Uterus (tissue), 2 donors: ENCODE data around the gene PTPN14.

Experiments used
- POLR2A ChIP-seq, 2 donors: fragments of 450-650 bp; IDR thresholded peaks; one replicate each; pipeline ENCODE4 v1.6.1; 2016; ENCODE audit warnings: antibody characterized with exemption in 2 of 2, mild to moderate bottlenecking in 1 of 2, moderate library complexity in 1 of 2
- TF ChIP-seq, protein P1 (sequence below), 4 experiments: fragments of 200-600 bp in 2 of 4; fragments of 450-650 bp in 2 of 4; sonication (generic) in 2 of 4; IDR thresholded peaks; one replicate each; pipeline ENCODE4 v1.5.1; 2016 to 2019; ENCODE audit warnings: antibody characterized with exemption in 4 of 4, mild to moderate bottlenecking in 2 of 4, moderate library complexity in 1 of 4

DNA sequence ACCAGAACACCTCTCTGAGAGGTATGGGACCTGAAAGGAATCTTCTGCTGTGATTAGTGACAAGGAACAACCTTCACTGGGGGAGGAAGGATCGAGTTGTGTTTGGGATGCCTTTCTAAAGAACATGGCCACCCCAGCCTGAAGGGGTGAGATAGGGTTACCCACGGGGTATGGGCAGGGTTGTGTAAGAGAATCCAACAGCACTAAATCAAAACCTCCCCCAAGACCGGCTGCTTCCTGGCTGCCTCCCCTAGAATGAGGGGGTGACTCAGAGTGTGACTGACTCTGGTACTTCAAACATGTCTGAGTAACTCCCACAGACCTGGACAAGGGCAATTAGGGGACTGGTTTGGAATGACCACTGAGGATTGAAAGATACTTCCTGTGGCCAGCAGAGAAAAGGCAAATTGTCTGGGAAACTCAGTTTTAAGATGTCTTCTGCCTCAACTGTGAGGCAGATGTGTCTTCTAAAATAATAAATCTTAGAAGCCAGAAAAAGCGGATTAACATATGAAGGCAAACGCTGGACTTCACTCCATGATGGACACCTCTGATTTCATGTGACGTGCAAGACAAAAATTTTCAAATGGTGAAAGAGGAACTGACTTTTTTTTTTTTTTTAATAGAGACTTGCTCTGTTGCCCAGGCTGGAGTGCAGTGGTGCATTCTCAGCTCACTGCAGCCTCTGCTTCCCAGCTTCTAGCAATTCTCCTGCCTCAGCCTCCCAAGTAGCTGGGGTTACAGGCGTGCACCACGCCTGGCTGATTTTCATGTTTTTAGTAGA, 6.7 kb upstream of the PTPN14 start:
- no peak for TF ChIP-seq POLR2A (IDR thresholded peaks at IDR 0.05)
- TF ChIP-seq, protein P1, sequence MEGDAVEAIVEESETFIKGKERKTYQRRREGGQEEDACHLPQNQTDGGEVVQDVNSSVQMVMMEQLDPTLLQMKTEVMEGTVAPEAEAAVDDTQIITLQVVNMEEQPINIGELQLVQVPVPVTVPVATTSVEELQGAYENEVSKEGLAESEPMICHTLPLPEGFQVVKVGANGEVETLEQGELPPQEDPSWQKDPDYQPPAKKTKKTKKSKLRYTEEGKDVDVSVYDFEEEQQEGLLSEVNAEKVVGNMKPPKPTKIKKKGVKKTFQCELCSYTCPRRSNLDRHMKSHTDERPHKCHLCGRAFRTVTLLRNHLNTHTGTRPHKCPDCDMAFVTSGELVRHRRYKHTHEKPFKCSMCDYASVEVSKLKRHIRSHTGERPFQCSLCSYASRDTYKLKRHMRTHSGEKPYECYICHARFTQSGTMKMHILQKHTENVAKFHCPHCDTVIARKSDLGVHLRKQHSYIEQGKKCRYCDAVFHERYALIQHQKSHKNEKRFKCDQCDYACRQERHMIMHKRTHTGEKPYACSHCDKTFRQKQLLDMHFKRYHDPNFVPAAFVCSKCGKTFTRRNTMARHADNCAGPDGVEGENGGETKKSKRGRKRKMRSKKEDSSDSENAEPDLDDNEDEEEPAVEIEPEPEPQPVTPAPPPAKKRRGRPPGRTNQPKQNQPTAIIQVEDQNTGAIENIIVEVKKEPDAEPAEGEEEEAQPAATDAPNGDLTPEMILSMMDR (IDR thresholded peaks at IDR 0.05) = no peak
